Hindlimb muscle (tissue), 1 donor: Measurements from ENCODE around the gene ELOVL2. TPM values are rescaled to one million over a fixed set of nuclear protein-coding genes. Genes with fewer than 3 reads are reported as not detected.
A peak's percentile ranks its signal among the peaks of the same experiment; 100 is the strongest.
"Not testable (repeated sequence)": the region's sequence is repeated elsewhere in the genome, so short reads cannot be mapped to it uniquely, and the experiment has no call there.

Source experiments
- DNase-seq: peaks from one replicate; pipeline ENCODE4 v3.0.0-alpha.2; 2013
- polyA plus RNA-seq: library from polyadenylated mRNA; unstranded; fragments of 120-200 nt; gene quantifications from one replicate; pipeline ENCODE4 v1.2.1, GENCODE V29; 2013; ENCODE audit not compliant: insufficient read length

Gene ELOVL2, protein sequence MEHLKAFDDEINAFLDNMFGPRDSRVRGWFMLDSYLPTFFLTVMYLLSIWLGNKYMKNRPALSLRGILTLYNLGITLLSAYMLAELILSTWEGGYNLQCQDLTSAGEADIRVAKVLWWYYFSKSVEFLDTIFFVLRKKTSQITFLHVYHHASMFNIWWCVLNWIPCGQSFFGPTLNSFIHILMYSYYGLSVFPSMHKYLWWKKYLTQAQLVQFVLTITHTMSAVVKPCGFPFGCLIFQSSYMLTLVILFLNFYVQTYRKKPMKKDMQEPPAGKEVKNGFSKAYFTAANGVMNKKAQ
- 2.1 TPM for polyA plus RNA-seq

DNA sequence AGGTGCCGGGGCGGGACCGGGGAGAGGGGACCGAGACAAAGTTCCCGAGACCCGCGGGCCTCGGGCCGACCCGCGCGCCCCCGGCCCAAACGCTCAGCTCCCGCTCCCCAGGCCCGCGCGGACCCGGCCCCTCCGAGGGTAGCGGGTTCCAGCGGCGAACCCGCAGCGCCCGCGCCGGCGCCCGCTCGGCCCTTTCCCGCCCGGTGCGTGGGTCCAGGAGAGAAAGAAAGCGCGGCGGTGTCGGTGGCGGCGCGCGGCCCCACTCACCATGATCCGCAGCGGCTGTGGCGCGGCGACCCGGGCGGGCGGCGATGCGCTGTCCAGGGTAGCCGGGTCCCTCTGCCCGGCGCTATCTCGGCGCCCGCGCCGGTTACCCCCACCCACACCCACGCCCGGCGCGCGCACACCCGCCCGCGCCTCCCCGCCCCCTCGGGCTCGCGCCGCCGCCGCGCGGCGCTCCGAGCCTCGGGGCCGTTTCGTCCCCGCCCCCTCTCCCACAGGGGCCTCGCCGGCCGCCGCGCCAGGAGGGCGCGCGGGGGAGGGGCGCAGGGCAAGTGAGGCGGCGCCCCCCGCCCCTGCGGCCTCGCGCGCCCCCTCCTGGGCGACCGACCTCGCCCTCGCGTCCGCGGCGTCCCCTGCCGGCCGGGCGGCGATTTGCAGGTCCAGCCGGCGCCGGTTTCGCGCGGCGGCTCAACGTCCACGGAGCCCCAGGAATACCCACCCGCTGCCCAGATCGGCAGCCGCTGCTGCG lies at the start of gene ELOVL2:
Gene ELOVL2, minus strand, starts transcription at position 345 of the 751 bp plus-strand sequence. Its CDS starts 75 bp downstream, at position 270.
- peak; percentile 44 for DNase-seq

DNA sequence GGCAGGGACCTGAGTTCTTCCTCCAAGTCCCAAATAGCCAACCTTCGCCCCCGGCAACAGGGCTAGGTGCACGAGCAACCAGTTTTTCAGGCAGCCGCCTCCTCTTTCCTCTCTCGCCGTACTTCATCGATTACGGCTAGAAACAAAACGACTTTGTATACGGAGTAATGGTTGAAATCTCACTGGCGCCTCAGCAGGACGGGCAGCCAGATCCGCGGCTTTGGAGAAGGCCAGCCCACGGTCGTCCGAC lies 49.2 kb upstream of the ELOVL2 start:
- DNase-seq, result no peak

DNA sequence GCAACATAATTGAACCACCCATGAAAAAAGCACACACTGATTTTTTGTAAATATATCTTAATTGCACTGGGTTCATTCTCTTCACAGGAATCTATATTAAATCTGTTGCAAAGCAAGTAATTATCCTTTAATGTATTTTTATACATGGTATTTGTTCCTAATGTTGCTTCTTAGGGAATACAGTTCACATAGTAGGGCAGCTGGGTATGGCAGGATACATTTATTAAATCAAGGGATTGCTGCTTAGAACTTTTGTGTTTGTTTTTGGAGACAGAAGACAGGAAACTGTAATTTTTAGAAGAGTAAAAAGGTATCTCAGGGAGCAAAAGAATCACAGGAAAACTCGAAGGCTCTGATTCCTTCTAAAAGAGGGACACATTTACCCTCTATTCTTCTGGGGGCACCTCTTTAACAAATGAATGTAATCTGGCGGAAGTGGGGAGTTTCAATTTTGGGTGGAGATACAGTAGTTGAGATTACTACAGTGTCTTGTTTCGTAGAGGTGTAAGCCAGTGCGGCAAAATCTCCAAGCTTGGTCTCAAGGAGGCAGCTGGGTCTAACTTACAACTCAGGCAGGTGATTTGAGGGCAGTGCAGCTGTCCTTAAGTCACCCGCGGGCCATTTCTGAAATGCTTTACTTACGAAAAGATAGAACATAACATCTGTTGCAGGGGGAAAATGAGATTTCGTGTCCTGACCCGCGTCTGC lies 48.7 kb upstream of the ELOVL2 start:
- DNase-seq, result no peak

DNA sequence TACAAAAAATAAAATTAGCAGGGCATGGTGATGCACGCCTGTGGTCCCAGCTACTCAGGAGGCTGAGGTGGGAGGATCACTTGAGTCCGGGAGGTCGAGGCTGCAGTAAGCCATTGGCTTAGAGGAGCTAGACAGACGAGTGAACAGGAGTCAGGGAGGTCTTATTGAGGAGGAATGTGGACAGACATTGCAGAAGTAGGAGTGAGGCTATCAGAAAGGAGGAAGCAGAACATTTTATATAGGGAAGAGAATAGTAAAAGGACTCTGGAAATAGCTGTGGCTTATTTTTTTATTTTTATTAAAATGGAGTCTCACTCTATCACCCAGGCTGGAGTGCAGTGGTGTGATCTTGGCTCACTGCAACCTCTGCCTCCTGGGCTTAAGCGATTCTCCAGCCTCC lies 47.0 kb upstream of the ELOVL2 start:
- not testable (repeated sequence) for DNase-seq

DNA sequence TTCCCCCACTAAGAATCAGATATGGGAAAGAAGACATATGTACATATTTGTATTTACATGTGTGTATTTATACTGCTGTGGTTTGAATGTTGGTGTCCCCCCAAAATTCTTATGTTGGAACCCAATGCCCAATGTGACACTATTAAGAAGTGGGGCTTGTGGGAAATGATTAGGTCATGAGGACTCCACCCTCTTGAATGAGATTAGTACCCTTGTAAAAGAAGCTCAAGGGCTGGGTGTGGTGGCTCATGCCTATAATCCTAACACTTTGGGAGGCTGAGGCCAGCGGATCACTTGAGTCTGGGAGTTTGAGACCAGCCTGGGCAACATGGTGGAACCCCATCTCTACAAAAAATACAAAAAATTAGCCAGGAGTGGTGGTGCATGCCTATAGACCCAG lies 45.6 kb upstream of the ELOVL2 start:
- DNase-seq, result no peak

DNA sequence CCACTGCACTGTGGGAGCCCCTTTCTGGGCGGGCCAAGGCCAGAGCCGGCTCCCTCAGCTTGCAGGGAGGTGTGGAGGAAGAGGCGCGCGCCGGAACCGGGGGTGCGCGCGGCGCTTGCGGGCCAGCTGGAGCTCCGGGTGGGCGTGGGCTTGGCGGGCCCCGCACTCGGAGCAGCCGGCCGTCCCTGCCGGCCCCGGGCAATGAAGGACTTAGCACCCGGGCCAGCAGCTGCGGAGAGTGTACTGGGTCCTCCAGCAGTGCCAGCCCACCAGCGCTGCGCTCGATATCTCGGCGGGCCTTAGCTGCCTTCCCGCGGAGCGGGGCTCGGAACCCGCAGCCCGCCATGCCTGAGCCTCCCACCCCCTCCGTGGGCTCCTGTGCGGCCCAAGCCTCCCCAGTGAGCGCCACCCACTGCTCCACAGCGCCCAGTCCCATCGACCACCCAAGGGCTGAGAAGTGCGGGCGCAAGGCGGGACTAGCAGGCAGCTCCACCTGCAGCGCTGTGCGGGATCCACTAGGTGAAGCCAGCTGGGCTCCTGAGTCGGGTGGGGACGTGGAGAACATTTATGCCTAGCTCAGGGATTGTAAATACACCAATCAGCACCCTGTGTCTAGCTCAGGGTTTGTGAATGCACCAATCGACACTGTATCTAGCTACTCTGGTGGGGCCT lies 43.2 kb upstream of the ELOVL2 start:
- DNase-seq, result not testable (repeated sequence)

- no peak for DNase-seq
Observed at GRCh38 chr6:11085758-11086435, 41.8 kb upstream of the ELOVL2 start.

GRCh38 chr6:11083956-11084355 lies 39.9 kb upstream of the ELOVL2 start:
- no peak for DNase-seq

GRCh38 chr6:11083491-11083890 lies 39.4 kb upstream of the ELOVL2 start:
- no peak for DNase-seq

DNA sequence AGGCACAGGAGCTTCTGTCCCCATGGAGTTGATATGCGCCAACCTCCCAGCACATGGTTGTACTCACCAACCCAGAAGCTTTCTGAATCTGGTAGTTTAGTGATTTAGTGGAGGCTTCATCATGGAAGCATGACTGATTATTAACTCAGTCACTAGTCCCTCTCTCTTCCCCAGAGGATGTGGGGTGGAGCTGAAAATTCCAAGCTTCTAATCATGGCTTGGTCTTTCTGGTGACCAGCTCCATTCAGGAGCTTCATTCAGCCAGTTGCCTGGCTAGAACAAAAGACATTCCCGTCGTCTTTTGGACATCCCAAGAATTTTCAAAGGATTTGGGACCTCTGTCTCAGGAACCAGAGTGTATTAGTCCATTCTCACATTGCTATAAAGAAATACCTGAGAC lies 36.2 kb upstream of the ELOVL2 start:
- DNase-seq, result no peak

DNA sequence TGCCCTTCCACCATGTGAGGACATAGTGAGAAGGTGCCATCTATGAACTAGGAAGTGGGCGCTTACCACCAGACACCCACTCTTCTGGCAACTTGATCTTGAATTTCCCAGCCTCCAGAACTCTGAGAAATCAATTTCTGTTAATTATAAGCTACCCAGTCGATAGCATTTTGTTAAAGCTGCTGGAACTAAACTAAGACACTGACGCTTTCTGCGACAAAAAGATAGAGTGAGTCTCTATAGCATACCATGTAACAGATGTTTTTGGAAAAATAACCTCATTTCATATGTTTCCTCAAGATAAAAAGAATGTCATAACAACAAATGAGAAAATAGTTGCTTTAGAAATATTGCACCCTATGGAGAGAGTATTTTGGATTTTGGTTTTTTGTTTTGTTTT lies 34.2 kb upstream of the ELOVL2 start:
- no peak for DNase-seq

DNA sequence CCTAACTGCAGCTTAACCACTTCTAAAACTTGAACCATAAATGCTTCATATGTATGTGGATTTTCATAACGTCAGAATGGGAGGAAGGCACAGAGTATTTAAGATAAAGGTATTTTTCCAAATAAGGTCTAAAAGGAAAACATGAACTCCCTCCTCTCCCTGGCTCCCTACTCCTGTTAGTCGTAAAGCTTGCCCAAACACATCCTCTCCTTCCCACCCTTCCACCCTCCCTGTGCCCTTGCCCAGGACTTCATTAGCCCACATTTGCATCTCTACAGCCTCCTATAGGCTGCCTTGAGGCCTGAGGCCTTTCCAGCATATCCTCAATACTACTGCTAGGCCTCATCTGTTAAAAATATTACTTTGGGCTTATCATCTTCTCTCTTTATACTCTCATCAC lies 32.4 kb upstream of the ELOVL2 start:
- DNase-seq, result no peak

- no peak for DNase-seq
Observed at GRCh38 chr6:11072101-11072500, 28.0 kb upstream of the ELOVL2 start.

DNA sequence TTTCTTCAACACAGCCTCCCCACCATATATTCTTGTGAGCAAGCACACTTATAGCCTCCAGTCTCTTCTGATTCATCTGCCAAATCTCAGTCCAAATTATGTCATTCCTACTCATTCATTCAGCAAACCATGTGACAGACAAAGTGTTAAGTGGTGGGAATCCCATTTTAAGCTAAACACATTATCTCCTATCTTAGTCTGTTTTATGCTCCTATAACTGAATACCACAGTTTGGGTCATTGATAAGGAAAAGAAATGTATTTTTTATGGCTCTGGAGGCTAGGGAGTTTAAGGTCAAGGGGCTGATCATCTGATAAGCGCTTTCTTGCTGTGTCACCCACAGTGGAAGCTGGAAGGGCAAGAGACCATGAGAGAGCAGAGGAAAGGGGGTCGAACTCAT lies 25.7 kb upstream of the ELOVL2 start:
- no peak for DNase-seq

- DNase-seq, result no peak
Observed at GRCh38 chr6:11067348-11067747, 23.2 kb upstream of the ELOVL2 start.

DNA sequence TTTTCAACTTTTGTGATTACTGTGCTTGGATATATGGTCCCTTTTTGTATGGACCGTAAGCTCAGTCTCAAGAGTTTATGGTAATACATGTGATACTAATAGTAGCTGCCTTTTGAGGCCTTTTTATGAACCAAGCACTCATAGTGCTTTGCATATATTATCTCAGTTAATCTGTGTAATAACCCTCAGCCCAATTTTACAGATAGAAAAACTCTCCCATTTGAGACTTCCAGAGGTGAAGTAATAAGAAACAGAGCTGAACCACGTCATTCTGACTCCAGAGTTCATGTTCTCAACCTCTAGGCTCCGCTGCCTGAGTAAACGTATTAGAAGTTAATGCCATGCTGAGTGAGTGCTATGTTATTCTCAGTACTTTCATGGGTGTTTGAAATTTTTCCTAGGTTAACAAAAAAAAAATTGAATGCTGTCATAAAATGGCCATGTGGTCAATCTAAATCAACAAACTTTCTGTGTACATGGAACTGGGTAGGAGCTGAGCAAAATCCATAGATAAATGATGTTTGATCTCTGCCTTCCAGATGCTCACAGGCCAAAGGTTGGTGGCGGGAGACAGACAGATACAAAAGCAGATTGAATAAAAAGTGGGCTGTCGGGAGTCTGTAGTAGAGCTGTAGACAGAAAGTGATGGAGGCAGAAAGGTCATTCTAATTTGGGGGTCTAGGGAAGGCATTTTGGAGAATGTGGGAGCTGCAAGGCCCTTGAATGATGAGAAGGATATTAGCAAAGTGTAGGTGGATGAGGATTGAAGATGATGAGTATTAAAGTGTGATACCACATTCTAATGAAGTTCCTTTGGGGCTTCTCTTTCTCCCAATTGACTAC lies 22.6 kb upstream of the ELOVL2 start:
- no peak for DNase-seq

DNA sequence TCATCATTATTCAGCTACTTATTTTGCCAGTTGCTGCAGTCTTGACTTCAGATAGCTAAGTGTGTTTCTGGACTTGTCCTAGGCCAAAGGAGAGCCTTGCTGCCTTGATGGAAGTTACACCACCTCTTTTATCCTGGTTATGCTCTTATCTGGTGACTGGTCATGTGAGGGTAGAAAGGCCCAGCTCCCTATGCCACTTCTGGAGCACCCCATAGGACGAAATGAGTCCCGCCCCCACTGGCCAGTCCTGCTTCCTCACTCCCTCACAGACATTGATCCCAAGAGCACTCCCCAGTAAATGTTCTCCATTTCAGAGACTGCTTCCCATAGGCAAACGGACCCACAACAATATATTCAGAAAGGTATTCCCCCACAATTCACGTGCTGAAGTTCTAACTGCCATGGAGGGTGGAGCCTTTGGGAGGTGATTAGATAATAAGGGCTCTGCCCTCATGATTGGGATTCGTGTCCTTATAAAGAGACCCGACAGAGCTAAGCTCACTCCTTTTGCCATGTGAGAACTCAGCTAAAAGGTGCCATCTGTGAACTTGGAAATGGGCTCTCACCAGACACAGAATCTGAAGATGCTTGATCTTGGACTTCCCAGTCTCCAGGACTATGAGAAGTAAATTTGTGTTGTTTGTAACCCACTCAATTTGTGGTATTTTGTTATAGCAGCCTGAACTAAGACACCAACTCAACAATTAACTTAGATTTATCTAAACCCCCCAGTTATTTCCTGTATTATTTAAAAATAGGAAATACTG lies 21.5 kb upstream of the ELOVL2 start:
- DNase-seq, result no peak

- DNase-seq, result no peak
Observed at GRCh38 chr6:11064836-11065235, 20.7 kb upstream of the ELOVL2 start.

GRCh38 chr6:11062715-11063114 lies 18.6 kb upstream of the ELOVL2 start:
- DNase-seq, result no peak

DNA sequence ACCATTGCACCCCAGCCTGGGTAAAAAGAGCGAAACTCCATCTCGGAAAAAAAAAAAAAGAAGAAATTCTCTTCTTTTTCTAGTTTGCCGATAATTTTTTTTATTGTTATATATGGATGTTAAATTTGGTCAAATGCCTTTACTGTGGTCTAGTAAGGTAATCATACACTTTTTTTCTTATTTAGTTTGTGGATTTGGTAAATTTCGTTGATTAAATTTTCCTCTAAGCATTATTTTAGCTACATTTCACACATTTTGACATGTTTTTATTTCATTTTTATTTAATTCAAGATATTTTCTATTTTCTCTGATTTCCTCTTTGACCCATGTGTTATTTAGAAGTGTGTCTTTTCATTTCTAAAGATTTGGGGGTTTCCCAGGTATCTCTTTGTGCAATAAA lies 18.0 kb upstream of the ELOVL2 start:
- no peak for DNase-seq

- no peak for DNase-seq
Observed at GRCh38 chr6:11058406-11058805, 14.3 kb upstream of the ELOVL2 start.
